GM18517 (cell line): ENCODE results near the gene TMUB2.
"Not testable (repeated sequence)": the region's sequence is repeated elsewhere in the genome, so short reads cannot be mapped to it uniquely, and the experiment has no call there.

ENCODE experiments used
- ATAC-seq: cut with Tn5 transposase; IDR thresholded peaks from one replicate; pipeline ENCODE4 v1.9.1; 2021; ENCODE audit warnings: mild to moderate bottlenecking, moderate library complexity; ENCODE audit not compliant: unreplicated experiment

Gene TMUB2

GRCh38 chr17:44218344-44219107, 31.8 kb downstream of the TMUB2 start:
- no peak for ATAC-seq

DNA sequence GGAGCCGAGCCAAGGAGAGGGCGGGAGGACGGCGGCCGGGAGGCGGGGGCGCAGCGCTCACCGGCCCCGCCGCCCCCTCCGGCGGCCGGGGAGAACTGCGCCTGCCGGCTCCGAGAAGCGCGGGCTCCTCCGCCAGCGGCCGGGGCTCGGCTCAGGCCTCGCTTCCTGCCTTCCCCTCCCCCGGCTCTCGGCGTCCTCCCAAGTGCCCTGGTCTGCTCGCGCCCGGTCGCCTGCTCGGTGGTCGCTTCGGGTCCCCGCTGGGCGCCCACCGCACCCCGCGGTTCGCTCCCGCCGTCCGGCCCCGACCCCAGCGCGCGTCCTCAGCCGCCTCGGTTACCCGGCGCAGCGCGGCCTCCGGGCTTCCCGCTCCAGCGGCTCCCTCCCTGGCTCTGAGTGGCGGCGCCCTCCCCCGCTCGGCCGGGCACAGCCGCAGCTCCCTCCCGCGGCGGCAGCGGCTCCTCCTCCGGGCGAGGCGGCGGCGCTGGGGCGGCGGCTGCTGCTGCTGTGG, 32.4 kb downstream of the TMUB2 start:
- no peak for ATAC-seq

- ATAC-seq: no peak
These were observed 32.9 kb downstream of the TMUB2 start, which contains the start of gene UBTF for GRCh38 chr17:44219616-44220212. Gene UBTF, minus strand, starts transcription at chr17:44219675. Its CDS starts 1,446 bp downstream, at chr17:44218229.

DNA sequence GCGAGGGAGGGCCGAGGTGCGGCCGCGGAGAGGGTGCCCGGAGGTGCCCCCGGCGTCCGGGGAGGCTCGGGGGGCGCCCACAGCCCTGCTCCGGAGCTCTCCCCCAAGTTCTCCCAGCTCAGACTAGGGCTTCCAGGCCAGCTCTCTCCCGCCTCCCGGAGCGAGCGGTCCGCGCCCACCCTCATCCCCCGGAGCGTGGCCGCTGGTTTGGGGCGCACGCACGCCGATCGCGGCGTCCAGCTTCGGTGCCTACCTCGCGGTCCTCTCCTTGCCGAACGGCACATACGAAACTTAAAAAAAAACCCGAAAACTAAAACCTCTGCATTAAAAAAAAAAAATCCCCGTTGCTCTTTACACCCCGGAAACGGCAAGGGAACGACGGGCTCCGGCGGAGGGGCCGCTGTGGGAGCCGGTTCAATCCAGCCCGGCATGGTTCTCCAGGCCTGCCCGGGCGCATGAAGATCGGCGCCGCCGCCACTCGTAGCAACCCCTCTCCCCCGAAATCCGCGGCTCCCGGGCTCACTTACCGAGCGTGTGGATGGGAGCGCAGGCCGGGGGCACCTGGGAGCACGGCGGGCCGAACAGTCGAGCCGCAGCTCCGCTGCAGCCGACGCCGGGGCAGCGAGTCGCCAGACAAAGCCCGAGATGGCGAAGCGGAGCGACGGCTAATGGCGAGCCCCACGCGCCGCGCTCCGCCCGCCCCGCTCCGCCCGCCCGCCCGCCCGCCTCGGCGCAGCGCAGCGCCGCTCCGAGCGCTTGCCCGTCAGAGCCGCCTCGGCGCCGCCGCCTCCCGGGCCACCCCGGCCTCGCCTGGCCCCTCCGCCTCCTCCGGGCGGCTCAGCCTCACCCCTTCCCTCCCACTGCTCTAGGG, 33.7 kb downstream of the TMUB2 start:
- no peak for ATAC-seq

GRCh38 chr17:44221084-44221861, 34.5 kb downstream of the TMUB2 start:
- no peak for ATAC-seq

GRCh38 chr17:44221862-44222111, 35.0 kb downstream of the TMUB2 start:
- no peak for ATAC-seq

DNA sequence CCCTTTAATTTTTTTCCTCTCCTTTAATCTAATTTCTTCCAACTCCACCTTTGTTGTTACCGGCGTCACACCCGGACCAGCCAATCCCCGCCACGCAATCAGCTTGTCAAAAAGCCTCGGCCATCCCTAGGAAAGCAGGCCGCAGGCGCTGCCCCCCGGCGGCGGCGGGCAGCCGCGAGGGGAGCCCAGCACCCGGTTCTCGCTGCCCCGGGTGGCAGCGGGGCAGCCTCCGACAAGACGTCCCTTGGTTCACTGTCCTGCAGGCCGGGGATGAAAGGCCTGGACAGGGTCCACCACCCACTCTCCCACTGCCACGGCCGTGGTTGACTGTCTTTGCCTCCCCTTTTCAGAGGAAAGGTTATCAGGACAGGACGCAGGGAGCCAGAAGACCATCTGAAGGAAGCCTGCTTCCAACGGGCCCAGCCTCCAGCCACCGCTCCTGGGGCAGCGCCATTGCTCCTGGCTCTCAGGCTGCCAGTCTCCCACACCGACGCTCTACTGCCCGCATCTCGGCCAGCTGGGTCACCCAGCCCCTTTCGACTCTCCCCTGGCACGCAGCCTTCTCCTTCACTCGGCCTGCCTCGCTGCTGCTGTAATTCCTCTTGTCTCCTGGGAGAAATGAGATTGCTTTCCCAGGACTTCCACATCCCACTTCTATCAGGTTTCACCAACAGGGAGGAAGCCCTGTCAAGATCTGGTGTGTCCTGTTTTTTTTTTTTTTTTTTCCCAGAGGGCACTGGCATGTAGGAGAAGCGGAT, 35.5 kb downstream of the TMUB2 start:
- ATAC-seq: no peak

DNA sequence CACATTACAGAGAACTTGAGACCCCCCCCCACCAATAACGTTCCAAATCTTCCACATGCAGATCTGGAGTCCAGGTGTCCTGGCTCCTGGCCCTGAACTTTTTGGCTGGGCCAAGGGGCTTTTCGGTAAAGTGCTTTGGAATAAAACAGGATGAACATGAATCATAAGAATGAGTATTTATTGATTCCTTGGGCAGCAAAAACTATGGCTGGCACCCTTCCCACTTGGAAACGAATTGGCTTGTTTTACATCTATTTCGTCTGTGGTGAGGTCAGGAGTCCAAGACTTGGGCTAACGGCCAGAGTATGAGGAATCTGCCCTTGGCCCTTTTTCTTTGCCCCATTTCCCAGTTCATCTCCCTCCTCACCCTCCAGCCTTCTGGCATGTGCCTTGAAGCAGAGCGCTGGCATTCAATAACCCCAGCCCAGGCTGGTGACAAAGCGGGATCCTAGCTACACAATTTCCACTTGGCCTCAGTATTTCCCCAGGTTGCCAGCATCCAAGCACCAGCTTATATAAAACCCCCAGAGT, 36.8 kb downstream of the TMUB2 start:
- ATAC-seq: no peak

GRCh38 chr17:44229090-44229489, 42.3 kb downstream of the TMUB2 start:
- ATAC-seq: no peak

GRCh38 chr17:44230140-44230539, 43.4 kb downstream of the TMUB2 start:
- no peak for ATAC-seq

GRCh38 chr17:44232061-44232460, 45.3 kb downstream of the TMUB2 start:
- ATAC-seq: no peak

GRCh38 chr17:44233582-44233981, 46.8 kb downstream of the TMUB2 start:
- ATAC-seq: no peak

GRCh38 chr17:44235583-44235936, 48.8 kb downstream of the TMUB2 start:
- ATAC-seq: no peak

GRCh38 chr17:44236444-44236991, 49.7 kb downstream of the TMUB2 start:
- no peak for ATAC-seq

DNA sequence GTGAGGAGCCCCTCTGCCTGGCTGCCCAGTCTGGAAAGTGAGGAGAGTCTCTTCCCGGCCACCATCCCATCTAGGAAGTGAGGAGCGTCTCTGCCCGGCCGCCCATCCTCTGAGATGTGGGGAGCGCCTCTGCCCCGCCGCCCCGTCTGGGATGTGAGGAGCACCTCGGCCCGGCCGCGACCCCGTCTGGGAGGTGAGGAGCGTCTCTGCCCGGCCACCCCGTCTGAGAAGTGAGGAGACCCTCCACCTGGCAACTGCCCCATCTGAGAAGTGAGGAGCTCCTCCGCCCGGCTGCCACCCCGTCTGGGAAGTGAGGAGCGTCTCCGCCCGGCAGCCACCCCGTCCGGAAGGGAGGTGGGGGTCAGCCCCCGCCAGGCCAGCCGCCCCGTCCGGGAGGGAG, 51.1 kb downstream of the TMUB2 start:
- ATAC-seq: not testable (repeated sequence)

DNA sequence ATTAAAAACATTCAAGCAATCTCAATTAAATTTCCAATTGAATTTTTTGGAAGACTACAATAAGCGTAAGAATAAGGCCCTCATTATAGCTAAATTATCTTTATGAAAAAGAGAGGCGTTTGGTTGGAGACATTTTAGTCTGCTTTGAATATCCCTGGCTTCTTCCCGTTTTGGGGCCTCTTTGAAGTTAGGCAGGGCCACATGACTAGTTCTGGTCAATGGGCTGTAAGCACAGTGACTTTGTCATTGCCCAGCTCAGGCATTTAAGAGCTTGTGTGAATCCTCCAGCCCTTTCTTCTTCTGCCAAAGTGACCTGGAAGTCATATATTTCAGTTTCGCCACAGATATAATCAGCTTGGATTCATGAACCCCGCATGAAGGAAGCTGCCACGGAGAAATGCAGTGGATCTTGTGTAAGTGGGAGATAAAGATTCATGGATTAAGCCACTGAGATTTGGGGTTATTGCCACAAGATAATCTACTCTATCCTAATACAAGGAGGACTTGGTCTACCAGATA, 54.4 kb downstream of the TMUB2 start:
- ATAC-seq: no peak
